Stomach (tissue), 4 donors: ENCODE data around the gene TTC21A.

Experiments
- EP300 ChIP-seq: sonication (generic); formaldehyde crosslinking; IDR thresholded peaks from one replicate; pipeline ENCODE4 v1.6.1; 2017; ENCODE audit warnings: antibody characterized with exemption
- POLR2A ChIP-seq, 4 donors: fragments of 450-650 bp; IDR thresholded peaks; one replicate each; pipeline ENCODE4 v1.6.1; 2016; ENCODE audit warnings: antibody characterized with exemption in 4 of 4, control low read depth in 2 of 4, mild to moderate bottlenecking in 1 of 4, moderate library complexity in 1 of 4
- POLR2AphosphoS5 ChIP-seq, 3 donors: sonication (generic); formaldehyde crosslinking; IDR thresholded peaks; one replicate each; pipeline ENCODE4 v1.6.1; 2016; ENCODE audit warnings: antibody characterized with exemption in 3 of 3
- TF ChIP-seq, protein P1 (sequence below), 7 experiments: fragments of 450-650 bp in 4 of 7; fragments of 200-600 bp in 3 of 7; sonication (generic) in 3 of 7; IDR thresholded peaks; one replicate each; pipeline ENCODE4 v1.5.1; 2016 to 2019; ENCODE audit warnings: antibody characterized with exemption in 7 of 7, control low read depth in 2 of 7, mild to moderate bottlenecking in 1 of 7

GRCh38 chr3:39139442-39139841 is 32.0 kb downstream of the TTC21A start:
- TF ChIP-seq, protein P1, sequence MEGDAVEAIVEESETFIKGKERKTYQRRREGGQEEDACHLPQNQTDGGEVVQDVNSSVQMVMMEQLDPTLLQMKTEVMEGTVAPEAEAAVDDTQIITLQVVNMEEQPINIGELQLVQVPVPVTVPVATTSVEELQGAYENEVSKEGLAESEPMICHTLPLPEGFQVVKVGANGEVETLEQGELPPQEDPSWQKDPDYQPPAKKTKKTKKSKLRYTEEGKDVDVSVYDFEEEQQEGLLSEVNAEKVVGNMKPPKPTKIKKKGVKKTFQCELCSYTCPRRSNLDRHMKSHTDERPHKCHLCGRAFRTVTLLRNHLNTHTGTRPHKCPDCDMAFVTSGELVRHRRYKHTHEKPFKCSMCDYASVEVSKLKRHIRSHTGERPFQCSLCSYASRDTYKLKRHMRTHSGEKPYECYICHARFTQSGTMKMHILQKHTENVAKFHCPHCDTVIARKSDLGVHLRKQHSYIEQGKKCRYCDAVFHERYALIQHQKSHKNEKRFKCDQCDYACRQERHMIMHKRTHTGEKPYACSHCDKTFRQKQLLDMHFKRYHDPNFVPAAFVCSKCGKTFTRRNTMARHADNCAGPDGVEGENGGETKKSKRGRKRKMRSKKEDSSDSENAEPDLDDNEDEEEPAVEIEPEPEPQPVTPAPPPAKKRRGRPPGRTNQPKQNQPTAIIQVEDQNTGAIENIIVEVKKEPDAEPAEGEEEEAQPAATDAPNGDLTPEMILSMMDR (IDR thresholded peaks at IDR 0.05) = no peak
- TF ChIP-seq EP300 (no peak), POLR2A (IDR thresholded peaks at IDR 0.05) (no peak), POLR2AphosphoS5 (IDR thresholded peaks at IDR 0.05) (no peak)
